Raji (cell line): ENCODE measurements around the gene TAPT1.
A peak's percentile ranks its signal among the peaks of the same experiment; 100 is the strongest.

Experiments
- POLR2A ChIP-seq: IDR thresholded peaks from 2 replicates; pipeline ENCODE4 v1.6.1; 2011; ENCODE audit warnings: low read depth, low read length, control low read depth; ENCODE audit not compliant: insufficient read depth

The TAPT1 gene

DNA sequence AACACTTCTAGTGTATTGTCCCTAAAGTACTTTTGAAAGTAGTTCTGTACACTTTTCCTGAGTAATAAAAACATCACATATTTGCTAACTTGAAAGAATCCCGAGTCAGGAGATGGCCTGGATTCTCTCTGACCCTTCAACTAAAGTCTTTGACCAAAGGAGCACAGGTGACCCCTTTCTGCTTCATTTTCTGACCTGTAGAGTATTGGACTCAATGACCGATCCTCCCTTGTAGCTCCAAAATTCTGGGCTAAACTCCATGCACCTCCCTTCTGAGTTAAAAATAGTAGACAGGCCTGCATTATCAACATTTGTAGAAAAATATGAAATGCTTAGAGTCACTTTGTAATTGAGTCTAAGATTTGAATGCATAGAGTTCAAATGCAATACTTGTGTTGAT, 4.0 kb upstream of the TAPT1 start:
- no peak for TF ChIP-seq POLR2A

DNA sequence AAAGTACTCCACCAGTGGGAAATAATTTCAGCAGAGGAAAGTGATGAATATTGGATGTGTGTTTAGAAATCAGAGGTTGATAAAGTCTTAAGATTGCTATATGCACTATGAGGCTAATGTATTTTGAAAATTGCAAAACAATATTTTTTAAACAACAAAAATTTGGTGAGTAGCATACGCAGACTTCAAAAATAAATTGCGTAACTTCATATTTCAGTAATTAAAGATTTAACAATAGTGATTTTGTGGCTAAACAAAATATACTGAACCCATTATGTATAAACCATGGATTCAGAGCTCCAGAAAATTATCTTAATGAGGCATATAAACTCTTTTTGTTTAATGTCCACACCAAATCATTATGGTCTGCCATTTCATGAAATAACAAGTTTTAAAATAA, 3.3 kb upstream of the TAPT1 start:
- TF ChIP-seq POLR2A, result no peak

GRCh38 chr4:16227462-16227868, 1.2 kb upstream of the TAPT1 start:
- no peak for TF ChIP-seq POLR2A

GRCh38 chr4:16226816-16227461, 668 bp upstream of the TAPT1 start:
- peak; percentile 50 for TF ChIP-seq POLR2A

GRCh38 chr4:16225167-16225862, 956 bp downstream of the TAPT1 start:
- no peak; the same call in 1 of the 2 replicates for TF ChIP-seq POLR2A

DNA sequence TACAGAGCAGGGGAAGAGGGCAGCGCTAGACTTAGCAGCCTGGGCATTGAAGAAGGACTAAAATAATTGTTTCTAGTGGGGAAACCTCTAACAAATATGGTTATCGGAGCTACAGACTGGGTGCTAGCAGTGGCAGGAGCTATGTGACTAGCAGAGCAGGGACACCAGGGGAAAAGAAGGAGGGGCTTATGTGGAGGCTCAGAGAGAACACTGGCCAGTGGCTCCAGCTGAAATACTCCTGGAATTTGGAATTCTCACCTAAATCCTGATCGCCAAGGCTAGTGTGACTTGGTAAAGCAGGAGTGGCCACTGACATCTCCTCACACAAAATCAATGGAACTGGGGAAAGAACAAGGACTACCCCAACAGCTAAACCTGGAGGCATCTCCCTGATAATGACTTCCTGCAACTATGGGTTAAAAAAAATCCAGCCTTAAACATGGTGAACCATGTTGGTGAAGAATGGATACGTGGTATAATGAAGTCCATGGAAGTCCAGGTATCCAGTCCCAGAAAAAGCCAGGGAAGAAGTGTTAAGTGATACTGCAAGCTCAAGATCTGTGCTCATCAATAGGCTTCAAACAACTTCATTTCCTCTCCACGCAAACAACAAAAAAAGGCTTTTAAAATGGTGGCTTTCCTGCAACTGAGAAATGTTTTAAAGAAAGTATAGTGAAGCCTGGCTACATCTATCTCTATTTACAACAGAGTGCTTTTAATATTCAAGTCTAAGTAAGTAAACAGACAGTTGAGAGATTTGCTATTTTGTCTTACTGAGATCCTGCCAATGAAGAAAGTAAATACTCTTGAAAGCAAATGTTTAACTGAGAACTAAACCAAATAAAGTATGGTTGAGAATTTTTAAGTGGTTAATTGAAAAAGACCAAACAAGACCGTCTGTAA, 1.8 kb downstream of the TAPT1 start:
- no peak for TF ChIP-seq POLR2A

GRCh38 chr4:16222957-16223527, 3.2 kb downstream of the TAPT1 start:
- no peak for TF ChIP-seq POLR2A

- no peak for TF ChIP-seq POLR2A
Observed at GRCh38 chr4:16218950-16219349, 7.3 kb downstream of the TAPT1 start.

DNA sequence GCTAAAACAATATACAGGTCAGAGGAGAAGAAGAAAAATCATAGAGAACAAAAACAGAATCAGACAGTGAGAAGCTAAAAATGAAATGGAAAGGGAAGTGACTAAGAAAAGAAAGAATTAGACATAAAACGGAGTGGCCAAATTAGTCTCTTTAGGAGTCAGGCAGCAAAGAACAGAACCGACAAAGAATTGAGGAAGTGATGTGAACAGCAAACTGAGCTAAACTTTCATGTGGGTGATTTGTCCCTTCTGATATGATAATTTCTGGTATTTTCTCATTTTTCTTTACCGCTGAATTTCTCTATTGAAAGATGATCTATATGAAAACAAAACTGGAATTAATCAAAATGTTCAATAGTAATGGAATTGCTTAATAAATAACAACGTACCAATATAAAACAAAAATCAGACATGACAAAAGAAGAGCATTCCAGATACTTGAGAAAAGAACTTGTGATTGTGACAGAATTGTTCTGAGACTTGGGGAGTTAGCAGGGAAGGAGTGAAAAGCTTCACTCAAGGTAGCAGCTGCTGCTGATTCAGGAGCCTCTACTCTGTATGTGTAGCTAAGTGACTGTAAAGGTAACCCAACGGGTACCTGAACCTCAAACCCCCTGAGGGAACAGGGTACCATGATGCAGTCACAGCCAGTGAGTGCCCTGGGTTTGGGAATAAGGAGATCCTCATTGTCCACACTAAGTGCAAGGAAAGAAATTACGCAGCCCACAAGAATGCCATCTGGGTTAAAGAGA, 8.8 kb downstream of the TAPT1 start:
- TF ChIP-seq POLR2A, result no peak

GRCh38 chr4:16213121-16213520, 13.2 kb downstream of the TAPT1 start:
- no peak for TF ChIP-seq POLR2A

DNA sequence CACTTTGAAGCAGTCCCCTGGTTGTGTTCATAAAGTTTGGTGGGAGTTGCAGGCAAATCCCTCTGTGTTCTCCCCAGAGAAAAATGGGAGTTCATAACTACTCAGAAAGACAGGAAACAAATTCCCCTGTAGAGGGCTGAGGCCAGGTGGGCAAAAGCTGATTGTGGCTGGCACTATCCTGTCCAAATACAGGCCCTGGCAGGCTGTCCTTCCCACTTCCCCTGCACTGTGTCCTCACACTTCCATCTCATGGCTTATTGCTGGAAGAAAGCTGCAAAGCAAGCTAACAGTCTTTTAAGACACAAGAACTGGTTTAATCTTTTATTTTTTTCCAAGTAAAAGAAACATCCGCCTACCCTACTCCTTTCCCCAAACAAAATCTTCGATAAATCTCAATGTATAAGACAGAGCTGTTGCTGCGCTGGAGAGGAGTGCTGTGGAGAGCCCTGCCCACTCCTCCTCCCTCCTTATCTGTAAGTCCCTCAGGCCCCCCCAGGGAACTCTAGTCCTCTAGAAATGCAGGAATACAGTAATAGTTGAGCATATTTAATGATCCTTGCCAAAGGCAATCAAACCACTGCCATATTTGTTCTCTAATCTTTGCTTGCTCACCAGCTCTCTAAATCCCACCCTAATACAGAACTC, 14.0 kb downstream of the TAPT1 start:
- no peak for TF ChIP-seq POLR2A

- no peak for TF ChIP-seq POLR2A
Observed at GRCh38 chr4:16207409-16207808, 18.9 kb downstream of the TAPT1 start.

DNA sequence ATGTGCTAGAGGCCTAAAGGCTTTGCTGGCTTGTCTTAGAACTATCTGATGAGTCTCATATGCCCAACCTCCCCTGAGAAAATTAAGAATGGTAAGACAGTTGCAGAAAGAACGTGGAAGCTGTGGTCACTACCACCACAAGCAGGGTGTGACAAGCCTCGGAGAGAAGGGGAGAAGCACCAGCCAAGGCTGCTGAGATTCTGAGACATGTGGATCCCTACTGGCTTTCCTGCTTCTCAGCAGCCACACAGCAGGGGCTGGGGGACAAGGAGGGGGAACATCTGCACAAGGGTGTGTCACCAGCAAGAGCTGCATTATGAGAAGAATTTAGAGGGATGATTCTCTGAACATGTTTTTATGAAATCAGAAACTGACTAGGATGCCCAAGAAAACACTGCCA, 19.4 kb downstream of the TAPT1 start:
- TF ChIP-seq POLR2A, result no peak

DNA sequence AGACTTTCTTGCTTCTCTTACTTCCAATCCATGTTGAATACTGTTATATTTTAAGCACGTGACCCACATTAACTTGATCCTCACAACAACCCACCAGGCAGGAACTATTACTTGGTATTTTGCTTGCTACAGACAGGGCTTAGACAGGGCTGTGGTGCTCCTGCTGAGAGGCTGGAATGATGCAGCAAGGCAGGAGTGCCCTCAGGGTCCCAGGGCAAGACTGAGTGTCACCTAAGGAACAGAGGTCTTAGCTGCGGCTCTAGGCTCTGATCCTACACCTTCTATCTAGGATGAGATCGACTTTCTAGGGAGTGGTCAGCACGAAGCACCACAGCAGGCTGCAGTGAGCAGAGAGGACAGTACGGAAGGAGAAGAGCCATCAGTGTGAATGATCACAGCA, 20.0 kb downstream of the TAPT1 start:
- no peak for TF ChIP-seq POLR2A
